Measurements from ENCODE around the gene GJB1. TPM values are rescaled to one million over a fixed set of nuclear protein-coding genes. Genes with fewer than 3 reads are reported as not detected.

The GJB1 gene
- polyA plus RNA-seq, 3 donors: not detected

DNA sequence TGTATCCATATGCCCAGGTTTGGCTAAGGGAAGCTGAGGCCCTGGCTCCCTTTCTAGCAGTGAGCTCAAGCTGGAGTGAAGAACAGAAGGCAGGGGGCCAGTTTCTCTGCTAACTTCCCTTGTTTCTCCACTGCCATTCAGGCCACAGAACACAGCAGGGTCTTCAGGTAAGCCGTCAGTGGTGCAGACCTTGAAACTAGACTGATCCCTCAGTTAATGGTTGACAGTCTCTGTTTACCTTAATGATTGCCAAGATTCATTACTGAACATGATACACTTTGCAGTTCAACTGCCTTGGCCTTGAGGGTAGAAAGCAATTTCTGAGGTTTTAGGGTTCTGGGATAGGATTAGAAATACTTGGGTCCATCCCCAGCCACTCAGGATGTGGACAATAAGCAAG, 8.9 kb upstream of the GJB1 start:
- Histone ChIP-seq H3K9me3 (replicated peaks in 1 of 2; ENCODE audit: control insufficient read depth in 1 of 2, insufficient read depth in 1 of 2, low read length in 2 of 2) (no peaks in the 10 kb centered on the region), H3K79me2 (ENCODE audit: insufficient read depth, low read length) (no peaks in the 10 kb centered on the region), H3K27ac (ENCODE audit: low read depth in 1 of 2, low read length in 2 of 2) (no peak overlapping the region), H3K4me2 (replicated peaks; ENCODE audit: extremely low read depth, low read length, poor library complexity, severe bottlenecking) (no peak overlapping the region), H3K4me3 (replicated peaks in 1 of 3; ENCODE audit: low read depth in 2 of 3, low read length in 3 of 3) (no peak overlapping the region), H3K27me3 (ENCODE audit: control insufficient read depth in 2 of 2, insufficient read depth in 2 of 2, low read length in 2 of 2) (no peaks in the 10 kb centered on the region), H3K4me1 (ENCODE audit: control insufficient read depth in 1 of 2, insufficient read depth in 2 of 2, low read length in 2 of 2) (no peaks in the 10 kb centered on the region), H2AFZ (ENCODE audit: insufficient read depth, low read depth, low read length, poor library complexity, severe bottlenecking) (no peak overlapping the region), H3K9ac (ENCODE audit: insufficient read depth, low read length, poor library complexity, severe bottlenecking) (no peak overlapping the region), H4K20me1 (ENCODE audit: insufficient read depth, low read length) (no peaks in the 10 kb centered on the region), H3K36me3 (replicated peaks in 1 of 2; ENCODE audit: control insufficient read depth in 1 of 2, insufficient read depth in 2 of 2, low read length in 2 of 2) (no peaks in the 10 kb centered on the region)
- intact Hi-C loops (cut with micrococcal nuclease): no loop called here
- H3K4me3 Mint-ChIP-seq: no peak overlapping the region
- H3K27ac Mint-ChIP-seq: no peak overlapping the region
- DNase-seq: no peak
- no CpG with 5 or more reads among the region's 1 CpG for WGBS (ENCODE audit: insufficient coverage)
- peaks cover 0 to 8% (median 0%) of the 10 kb centered on the region in 7 donors for H3K9me3 Mint-ChIP-seq
- no peaks in the 10 kb centered on the region for H3K36me3 Mint-ChIP-seq
- peaks cover 2 to 11% (median 9%) of the 10 kb centered on the region in 3 donors for H3K27me3 Mint-ChIP-seq (ENCODE audit: low read depth in 3 of 3)
- no peaks in the 10 kb centered on the region for H3K4me1 Mint-ChIP-seq
- TF ChIP-seq CTCF (IDR thresholded peaks at IDR 0.05): no peak

- Histone ChIP-seq H3K27ac (ENCODE audit: low read depth in 1 of 2, low read length in 2 of 2) (no peak overlapping the region), H3K27me3 (ENCODE audit: control insufficient read depth in 2 of 2, insufficient read depth in 2 of 2, low read length in 2 of 2) (no peaks in the 10 kb centered on the region), H3K36me3 (replicated peaks in 1 of 2; ENCODE audit: control insufficient read depth in 1 of 2, insufficient read depth in 2 of 2, low read length in 2 of 2) (no peaks in the 10 kb centered on the region), H3K9ac (ENCODE audit: insufficient read depth, low read length, poor library complexity, severe bottlenecking) (no peak overlapping the region), H4K20me1 (ENCODE audit: insufficient read depth, low read length) (no peaks in the 10 kb centered on the region), H2AFZ (ENCODE audit: insufficient read depth, low read depth, low read length, poor library complexity, severe bottlenecking) (no peak overlapping the region), H3K79me2 (ENCODE audit: insufficient read depth, low read length) (no peaks in the 10 kb centered on the region), H3K4me3 (replicated peaks in 1 of 3; ENCODE audit: low read depth in 2 of 3, low read length in 3 of 3) (no peak overlapping the region), H3K4me1 (ENCODE audit: control insufficient read depth in 1 of 2, insufficient read depth in 2 of 2, low read length in 2 of 2) (no peaks in the 10 kb centered on the region), H3K4me2 (replicated peaks; ENCODE audit: extremely low read depth, low read length, poor library complexity, severe bottlenecking) (no peak overlapping the region), H3K9me3 (replicated peaks in 1 of 2; ENCODE audit: control insufficient read depth in 1 of 2, insufficient read depth in 1 of 2, low read length in 2 of 2) (no peaks in the 10 kb centered on the region)
- Mint-ChIP-seq H3K4me1 (no peaks in the 10 kb centered on the region), H3K27ac (no peak overlapping the region), H3K9me3 (peaks cover 0 to 8% (median 0%) of the 10 kb centered on the region in 7 donors), H3K4me3 (no peak overlapping the region), H3K27me3 (ENCODE audit: low read depth in 3 of 3) (peaks cover 2 to 11% (median 7%) of the 10 kb centered on the region in 3 donors), H3K36me3 (no peaks in the 10 kb centered on the region)
- intact Hi-C loops (cut with micrococcal nuclease): no loop called here
- DNase-seq: no peak
- WGBS (ENCODE audit: insufficient coverage): 100% methylated on average over 2 of the region's 5 CpGs
- no peak for TF ChIP-seq CTCF (IDR thresholded peaks at IDR 0.05)
Measured at GRCh38 chrX:71214604-71215337, 8.3 kb upstream of the GJB1 start.
